Brain microvascular endothelial cell (primary cell): ENCODE data around the gene HIVEP2.
"Not testable (repeated sequence)": the region's sequence is repeated elsewhere in the genome, so short reads cannot be mapped to it uniquely, and the experiment has no call there.

ENCODE experiments used
- DNase-seq: peaks from one replicate; pipeline ENCODE4 v3.0.0-alpha.2; 2020
- H3K27ac ChIP-seq: fragments of 250-450 bp; sonication (Bioruptor Pico); 2 replicates; pipeline ENCODE4 v1.5.1; 2020; ENCODE audit warnings: mild to moderate bottlenecking, moderate library complexity
- H3K27me3 ChIP-seq: fragments of 250-450 bp; sonication (Bioruptor Pico); replicated peaks from 2 replicates; pipeline ENCODE4 v1.5.1; 2020; ENCODE audit warnings: mild to moderate bottlenecking
- H3K36me3 ChIP-seq: fragments of 250-450 bp; sonication (Bioruptor Pico); replicated peaks from 2 replicates; pipeline ENCODE4 v1.5.1; 2020; ENCODE audit warnings: mild to moderate bottlenecking
- H3K4me3 ChIP-seq: 2 replicates; pipeline ENCODE4 v1.5.1; 2011; ENCODE audit warnings: low read depth, mild to moderate bottlenecking, control low read depth, low read length, moderate library complexity
- CTCF ChIP-seq: IDR thresholded peaks from 2 replicates; pipeline ENCODE4 v1.5.1; 2011; ENCODE audit warnings: low read depth, mild to moderate bottlenecking, moderate library complexity, low read length, control low read depth, inconsistent platforms; ENCODE audit errors: missing control alignments
- in situ Hi-C: cut with HindIII; loops from 2 replicates; pipeline ENCODE4 v1.10.0; 2017; ENCODE audit warnings: low sequenced_read_pairs, low pct_ligation_motif_present

The HIVEP2 gene

GRCh38 chr6:142945049-142945445 is at the start of gene HIVEP2:
Gene HIVEP2 (minus strand): TSS chr6:142945176. CDS start chr6:142774738, 170,438 bp downstream.
- Histone ChIP-seq H3K27me3 (no peaks in the 10 kb centered on the region), H3K27ac (peak within 1 kb of the TSS; percentile 99), H3K36me3 (no peaks in the 10 kb centered on the region), H3K4me3 (peak within 1 kb of the TSS; percentile 98)
- in situ Hi-C loops = loop anchor here (10.0 kb wide), 1 partner anchor 250 kb away; no protein-coding TSS in a partner anchor
- DNase-seq = peak; percentile 88
- TF ChIP-seq CTCF = peak; percentile 28

- no peak for TF ChIP-seq CTCF
- Histone ChIP-seq H3K27me3 (no peaks in the 10 kb centered on the region), H3K27ac (no peak overlapping the region), H3K36me3 (no peaks in the 10 kb centered on the region), H3K4me3 (no peak overlapping the region)
- DNase-seq = no peak
- in situ Hi-C loops = no loop called here
Measured at GRCh38 chr6:142993977-142994376, 49.0 kb upstream of the HIVEP2 start.

GRCh38 chr6:142987490-142987889 is 42.5 kb upstream of the HIVEP2 start:
- H3K27ac ChIP-seq = no peak overlapping the region
- H3K27me3 ChIP-seq = no peaks in the 10 kb centered on the region
- in situ Hi-C loops = no loop called here
- H3K36me3 ChIP-seq = no peaks in the 10 kb centered on the region
- no peak overlapping the region for H3K4me3 ChIP-seq
- no peak for TF ChIP-seq CTCF
- no peak for DNase-seq

- in situ Hi-C loops = no loop called here
- Histone ChIP-seq H3K27ac (no peak overlapping the region), H3K36me3 (no peaks in the 10 kb centered on the region), H3K27me3 (no peaks in the 10 kb centered on the region), H3K4me3 (no peak overlapping the region)
- no peak for TF ChIP-seq CTCF
- no peak for DNase-seq
Measured at GRCh38 chr6:142985281-142985680, 40.3 kb upstream of the HIVEP2 start.

GRCh38 chr6:142984386-142984785 is 39.4 kb upstream of the HIVEP2 start:
- H3K27ac ChIP-seq = no peak overlapping the region
- no peaks in the 10 kb centered on the region for H3K27me3 ChIP-seq
- in situ Hi-C loops = no loop called here
- no peak for TF ChIP-seq CTCF
- no peaks in the 10 kb centered on the region for H3K36me3 ChIP-seq
- no peak overlapping the region for H3K4me3 ChIP-seq
- no peak for DNase-seq

GRCh38 chr6:142975365-142975764 is 30.4 kb upstream of the HIVEP2 start:
- Histone ChIP-seq H3K36me3 (no peaks in the 10 kb centered on the region), H3K27me3 (no peaks in the 10 kb centered on the region), H3K4me3 (no peak overlapping the region), H3K27ac (no peak overlapping the region)
- in situ Hi-C loops = no loop called here
- TF ChIP-seq CTCF = no peak
- DNase-seq = no peak

- DNase-seq, H3K36me3 ChIP-seq, in situ Hi-C loops, H3K4me3 ChIP-seq, H3K27me3 ChIP-seq, H3K27ac ChIP-seq: not testable (repeated sequence)
Measured at GRCh38 chr6:142970941-142971340, 26.0 kb upstream of the HIVEP2 start.
